Hepatocyte (in vitro differentiated cells): ENCODE data around the gene HSPA12A. TPM values are rescaled to one million over a fixed set of nuclear protein-coding genes. Genes with fewer than 3 reads are reported as not detected.

ENCODE experiments used
- DNase-seq: peaks from one replicate; pipeline ENCODE4 v3.0.0-alpha.2; 2016; ENCODE audit warnings: low spot score
- H2AFZ ChIP-seq: fragments of 200-600 bp; sonication (generic); 2 replicates; pipeline ENCODE4 v1.6.0; 2016; ENCODE audit warnings: antibody characterized with exemption, mild to moderate bottlenecking
- H3K27ac ChIP-seq: fragments of 200-600 bp; sonication (generic); 2 replicates; pipeline ENCODE4 v1.5.1; 2016; ENCODE audit warnings: mild to moderate bottlenecking
- H3K27me3 ChIP-seq: fragments of 200-600 bp; sonication (generic); 2 replicates; pipeline ENCODE4 v1.6.1; 2016
- H3K36me3 ChIP-seq: fragments of 200-600 bp; sonication (generic); replicated peaks from 2 replicates; pipeline ENCODE4 v1.5.1; 2016; ENCODE audit warnings: low read depth; ENCODE audit not compliant: insufficient read depth
- H3K4me1 ChIP-seq: fragments of 200-600 bp; sonication (generic); 2 replicates; pipeline ENCODE4 v1.5.1; 2016; ENCODE audit warnings: mild to moderate bottlenecking, moderate library complexity; ENCODE audit not compliant: insufficient read depth
- H3K4me2 ChIP-seq: fragments of 200-600 bp; sonication (generic); 2 replicates; pipeline ENCODE4 v1.6.0; 2016
- H3K4me3 ChIP-seq: fragments of 200-600 bp; sonication (generic); 2 replicates; pipeline ENCODE4 v1.5.1; 2016; ENCODE audit warnings: mild to moderate bottlenecking
- H3K79me2 ChIP-seq: fragments of 200-600 bp; sonication (generic); 2 replicates; pipeline ENCODE4 v1.6.0; 2017; ENCODE audit warnings: mild to moderate bottlenecking
- H3K9me2 ChIP-seq: fragments of 200-600 bp; sonication (generic); replicated peaks from 2 replicates; pipeline ENCODE4 v1.6.0; 2017; ENCODE audit warnings: mild to moderate bottlenecking; ENCODE audit not compliant: insufficient read depth
- H3K9me3 ChIP-seq: fragments of 200-600 bp; sonication (generic); 2 replicates; pipeline ENCODE4 v1.5.1; 2016; ENCODE audit warnings: low read depth, mild to moderate bottlenecking
- H4K20me1 ChIP-seq: fragments of 200-600 bp; sonication (generic); 2 replicates; pipeline ENCODE4 v1.6.0; 2016; ENCODE audit warnings: mild to moderate bottlenecking; ENCODE audit not compliant: insufficient read depth, poor library complexity, severe bottlenecking
- EZH2 ChIP-seq: fragments of 200-600 bp; sonication (generic); IDR thresholded peaks from 2 replicates; pipeline ENCODE4 v1.6.1; 2016; ENCODE audit warnings: antibody characterized with exemption, mild to moderate bottlenecking, borderline replicate concordance
- EZH2phosphoT487 ChIP-seq: fragments of 200-600 bp; sonication (generic); IDR thresholded peaks from one replicate; pipeline ENCODE4 v1.6.1; 2018; ENCODE audit warnings: antibody characterized with exemption, mild to moderate bottlenecking, low read depth, moderate library complexity; ENCODE audit not compliant: unreplicated experiment, severe bottlenecking
- WGBS: methylation state at CpG from one replicate; pipeline ENCODE4 v1.1.6; 2016; ENCODE audit warnings: low lambda C conversion rate; ENCODE audit errors: missing lambda C conversion rate; 5-methylcytosine and 5-hydroxymethylcytosine counted together
- polyA plus RNA-seq: library from polyadenylated mRNA; unstranded; fragments of >200 nt; fragmentation: Nextera tagmentation; extraction: Ambion mirVana; gene quantifications from 2 replicates; pipeline ENCODE4 v1.2.1, GENCODE V29; 2016
- total RNA-seq: library from RNA; depleted of rRNA; stranded (reverse); fragments of >200 nt; gene quantifications from 2 replicates; pipeline ENCODE4 v1.2.3, GENCODE V29; 2014
- TF ChIP-seq, protein P1 (sequence below): fragments of 200-600 bp; sonication (generic); IDR thresholded peaks from 2 replicates; pipeline ENCODE4 v1.5.1; 2016; ENCODE audit warnings: antibody characterized with exemption, mild to moderate bottlenecking; ENCODE audit not compliant: poor library complexity

The HSPA12A gene
- total and polyA plus RNA-seq, 2 experiments from 2014 or later = 8.7 to 9.9 TPM

DNA sequence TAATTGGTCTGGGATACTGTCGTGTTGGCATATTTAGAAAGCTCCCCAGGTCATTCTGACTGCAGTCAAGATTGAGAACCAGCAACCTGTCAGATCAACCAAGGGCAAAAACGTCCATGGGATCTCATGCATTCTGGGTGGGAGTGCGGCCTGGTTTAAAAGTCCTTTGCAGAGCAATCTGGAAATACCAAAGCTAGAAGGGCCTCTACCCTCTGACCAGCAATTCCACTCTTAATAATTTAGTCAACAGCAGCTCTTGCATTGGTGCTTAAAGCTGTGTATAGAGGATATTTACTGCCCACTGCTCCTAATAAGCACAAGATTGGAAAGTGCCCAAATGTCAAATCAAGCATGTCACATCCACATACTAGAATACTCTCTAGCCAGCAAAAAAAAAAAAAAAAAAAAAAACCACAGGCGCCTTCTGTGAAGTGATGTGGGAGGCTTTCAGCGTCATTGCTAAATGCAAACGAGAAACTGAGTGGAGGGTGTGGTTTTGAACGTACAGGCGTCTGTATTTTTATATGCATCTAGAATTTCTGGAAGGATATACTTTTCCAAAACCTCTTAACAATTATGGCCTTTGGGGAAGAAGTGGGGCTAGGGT, 44.8 kb upstream of the HSPA12A start:
- no peak overlapping the region for H3K4me2 ChIP-seq
- no peak for DNase-seq
- no peak overlapping the region for H3K27ac ChIP-seq
- no peak overlapping the region for H3K4me3 ChIP-seq
- H3K9me2 ChIP-seq = no peaks in the 10 kb centered on the region
- H3K79me2 ChIP-seq = no peaks in the 10 kb centered on the region
- no peaks in the 10 kb centered on the region for H3K4me1 ChIP-seq
- TF ChIP-seq, protein P1, sequence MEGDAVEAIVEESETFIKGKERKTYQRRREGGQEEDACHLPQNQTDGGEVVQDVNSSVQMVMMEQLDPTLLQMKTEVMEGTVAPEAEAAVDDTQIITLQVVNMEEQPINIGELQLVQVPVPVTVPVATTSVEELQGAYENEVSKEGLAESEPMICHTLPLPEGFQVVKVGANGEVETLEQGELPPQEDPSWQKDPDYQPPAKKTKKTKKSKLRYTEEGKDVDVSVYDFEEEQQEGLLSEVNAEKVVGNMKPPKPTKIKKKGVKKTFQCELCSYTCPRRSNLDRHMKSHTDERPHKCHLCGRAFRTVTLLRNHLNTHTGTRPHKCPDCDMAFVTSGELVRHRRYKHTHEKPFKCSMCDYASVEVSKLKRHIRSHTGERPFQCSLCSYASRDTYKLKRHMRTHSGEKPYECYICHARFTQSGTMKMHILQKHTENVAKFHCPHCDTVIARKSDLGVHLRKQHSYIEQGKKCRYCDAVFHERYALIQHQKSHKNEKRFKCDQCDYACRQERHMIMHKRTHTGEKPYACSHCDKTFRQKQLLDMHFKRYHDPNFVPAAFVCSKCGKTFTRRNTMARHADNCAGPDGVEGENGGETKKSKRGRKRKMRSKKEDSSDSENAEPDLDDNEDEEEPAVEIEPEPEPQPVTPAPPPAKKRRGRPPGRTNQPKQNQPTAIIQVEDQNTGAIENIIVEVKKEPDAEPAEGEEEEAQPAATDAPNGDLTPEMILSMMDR = no peak
- TF ChIP-seq EZH2 = no peak
- TF ChIP-seq EZH2phosphoT487 = no peak
- no peaks in the 10 kb centered on the region for H4K20me1 ChIP-seq
- no peaks in the 10 kb centered on the region for H3K36me3 ChIP-seq
- H3K9me3 ChIP-seq = no peaks in the 10 kb centered on the region
- no peak overlapping the region for H2AFZ ChIP-seq
- 81% methylated on average over 8 of the region's 8 CpGs for WGBS
- no peaks in the 10 kb centered on the region for H3K27me3 ChIP-seq

DNA sequence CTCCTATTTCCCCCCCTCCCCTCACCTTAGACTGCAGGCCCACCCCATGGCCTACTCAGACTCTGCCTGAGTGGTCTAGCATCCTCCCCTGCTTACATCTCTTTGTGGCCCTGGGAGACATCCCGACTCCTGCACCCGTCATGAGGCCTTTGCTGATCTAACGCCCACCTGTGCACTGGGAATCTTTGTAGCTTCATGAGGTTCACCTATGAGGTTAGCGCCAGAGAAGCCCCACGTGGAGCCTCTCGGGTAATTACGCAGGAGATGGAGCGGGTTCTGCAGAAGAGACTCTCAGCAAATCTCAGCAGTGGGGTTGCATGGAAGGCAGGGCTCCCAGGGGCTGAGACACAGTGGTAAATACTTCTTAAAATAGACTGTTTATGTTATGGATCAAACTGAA, 43.5 kb upstream of the HSPA12A start:
- no peaks in the 10 kb centered on the region for H3K36me3 ChIP-seq
- no peak overlapping the region for H2AFZ ChIP-seq
- no peak for DNase-seq
- no peak overlapping the region for H3K4me2 ChIP-seq
- no peaks in the 10 kb centered on the region for H3K4me1 ChIP-seq
- no peaks in the 10 kb centered on the region for H3K27me3 ChIP-seq
- 95% methylated on average over 8 of the region's 8 CpGs for WGBS
- H3K27ac ChIP-seq = no peak overlapping the region
- no peaks in the 10 kb centered on the region for H3K79me2 ChIP-seq
- no peaks in the 10 kb centered on the region for H3K9me3 ChIP-seq
- H3K4me3 ChIP-seq = no peak overlapping the region
- TF ChIP-seq, protein P1 = no peak
- TF ChIP-seq EZH2 = no peak
- no peak for TF ChIP-seq EZH2phosphoT487
- no peaks in the 10 kb centered on the region for H4K20me1 ChIP-seq
- H3K9me2 ChIP-seq = no peaks in the 10 kb centered on the region

DNA sequence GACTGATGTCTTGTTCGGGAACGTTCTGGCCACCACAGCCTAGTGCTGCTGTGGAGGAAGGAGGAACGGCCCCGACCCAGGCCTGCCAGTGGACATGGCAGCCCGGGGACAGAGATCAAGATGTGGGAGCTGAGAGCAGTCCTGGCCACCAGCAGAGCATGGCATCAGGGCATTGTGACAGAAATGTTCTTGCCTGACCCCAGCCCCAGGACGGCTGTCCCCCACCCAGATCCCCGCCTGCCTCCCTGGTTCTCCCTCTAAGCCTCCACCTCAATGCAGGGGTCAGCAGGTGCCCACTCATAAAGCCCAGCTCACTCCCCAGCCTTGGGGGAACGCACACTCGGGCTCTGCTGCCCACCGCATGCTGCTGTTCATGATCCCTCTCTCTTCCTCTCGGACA, 42.9 kb upstream of the HSPA12A start:
- Histone ChIP-seq H3K27me3 (no peaks in the 10 kb centered on the region), H3K9me3 (no peaks in the 10 kb centered on the region), H3K27ac (no peak overlapping the region), H3K4me1 (no peaks in the 10 kb centered on the region), H3K79me2 (no peaks in the 10 kb centered on the region), H3K9me2 (no peaks in the 10 kb centered on the region), H3K4me2 (no peak overlapping the region), H2AFZ (no peak overlapping the region), H3K36me3 (no peaks in the 10 kb centered on the region), H4K20me1 (no peaks in the 10 kb centered on the region), H3K4me3 (no peak overlapping the region)
- no peak for TF ChIP-seq EZH2
- no peak for TF ChIP-seq EZH2phosphoT487
- TF ChIP-seq, protein P1 = no peak
- WGBS = 90% methylated on average over 9 of the region's 11 CpGs
- no peak for DNase-seq
